ENCODE data around the gene PPP3CA. TPM values are rescaled to one million over a fixed set of nuclear protein-coding genes. Genes with fewer than 3 reads are reported as not detected.
"Not testable (repeated sequence)": the region's sequence is repeated elsewhere in the genome, so short reads cannot be mapped to it uniquely, and the experiment has no call there.

The PPP3CA gene
- total RNA-seq, 1 donor from 2014 or later = 16.7 TPM

GRCh38 chr4:101135371-101136010 is 211.8 kb downstream of the PPP3CA start:
- peaks cover 17% of the 10 kb centered on the region for H3K9me3 ChIP-seq (replicated peaks)
- TF ChIP-seq, protein P1, sequence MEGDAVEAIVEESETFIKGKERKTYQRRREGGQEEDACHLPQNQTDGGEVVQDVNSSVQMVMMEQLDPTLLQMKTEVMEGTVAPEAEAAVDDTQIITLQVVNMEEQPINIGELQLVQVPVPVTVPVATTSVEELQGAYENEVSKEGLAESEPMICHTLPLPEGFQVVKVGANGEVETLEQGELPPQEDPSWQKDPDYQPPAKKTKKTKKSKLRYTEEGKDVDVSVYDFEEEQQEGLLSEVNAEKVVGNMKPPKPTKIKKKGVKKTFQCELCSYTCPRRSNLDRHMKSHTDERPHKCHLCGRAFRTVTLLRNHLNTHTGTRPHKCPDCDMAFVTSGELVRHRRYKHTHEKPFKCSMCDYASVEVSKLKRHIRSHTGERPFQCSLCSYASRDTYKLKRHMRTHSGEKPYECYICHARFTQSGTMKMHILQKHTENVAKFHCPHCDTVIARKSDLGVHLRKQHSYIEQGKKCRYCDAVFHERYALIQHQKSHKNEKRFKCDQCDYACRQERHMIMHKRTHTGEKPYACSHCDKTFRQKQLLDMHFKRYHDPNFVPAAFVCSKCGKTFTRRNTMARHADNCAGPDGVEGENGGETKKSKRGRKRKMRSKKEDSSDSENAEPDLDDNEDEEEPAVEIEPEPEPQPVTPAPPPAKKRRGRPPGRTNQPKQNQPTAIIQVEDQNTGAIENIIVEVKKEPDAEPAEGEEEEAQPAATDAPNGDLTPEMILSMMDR (IDR thresholded peaks at IDR 0.05; ENCODE audit: borderline replicate concordance) = no peak
- H3K27me3 ChIP-seq (ENCODE audit: low read depth) = no peaks in the 10 kb centered on the region
- no peak overlapping the region for H3K4me3 ChIP-seq
- H3K36me3 ChIP-seq = no peaks in the 10 kb centered on the region
- no peak for DNase-seq
- no peak overlapping the region for H3K27ac ChIP-seq (replicated peaks)
- intact Hi-C loops (cut with micrococcal nuclease) = no loop called here
- H3K4me1 ChIP-seq = peaks cover 4% of the 10 kb centered on the region

DNA sequence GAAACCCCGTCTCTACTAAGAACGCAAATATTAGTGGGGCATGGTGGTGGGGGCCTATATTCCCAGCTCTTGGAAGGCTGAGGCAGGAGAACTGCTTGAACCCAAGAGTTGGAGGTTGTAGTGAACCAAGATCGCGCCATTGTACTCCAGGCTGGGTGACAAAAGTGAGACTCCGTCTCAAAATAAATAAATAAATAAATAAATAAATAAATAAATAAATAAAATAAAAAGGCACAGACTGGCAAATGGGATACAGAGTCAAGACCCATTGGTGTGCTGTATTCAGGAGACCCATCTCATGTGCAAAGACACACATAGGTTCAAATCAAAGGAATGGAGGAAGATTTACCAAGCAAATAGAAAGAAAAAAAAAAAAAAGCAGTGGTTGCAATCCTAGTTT is 216.3 kb downstream of the PPP3CA start:
- H3K27ac ChIP-seq (replicated peaks); H3K4me3 ChIP-seq; H3K36me3 ChIP-seq; intact Hi-C loops (cut with micrococcal nuclease); DNase-seq; H3K27me3 ChIP-seq (ENCODE audit: low read depth): not testable (repeated sequence)
- peaks cover 17% of the 10 kb centered on the region for H3K9me3 ChIP-seq (replicated peaks)
- peaks cover 28% of the 10 kb centered on the region for H3K4me1 ChIP-seq

DNA sequence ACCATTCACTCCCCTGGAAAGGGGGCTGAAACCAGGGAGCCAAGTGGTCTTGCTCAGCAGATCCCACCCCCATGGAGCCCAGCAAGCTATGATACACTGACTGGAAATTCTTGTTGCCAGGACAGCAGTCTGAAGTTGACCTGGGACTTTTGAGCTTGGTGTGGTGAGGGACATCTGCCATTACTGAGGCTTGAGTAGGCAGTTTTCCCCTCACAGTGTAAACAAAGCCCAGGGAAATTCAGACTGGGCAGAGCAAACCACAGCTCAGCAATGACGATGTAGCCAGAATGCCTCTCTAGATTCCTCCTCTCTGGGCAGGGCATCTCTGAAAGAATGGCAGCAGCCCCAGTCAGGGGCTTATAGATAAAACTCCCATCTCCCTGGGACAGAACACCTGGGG is 218.4 kb downstream of the PPP3CA start:
- H3K4me1 ChIP-seq = peaks cover 31% of the 10 kb centered on the region
- DNase-seq; H3K36me3 ChIP-seq; H3K4me3 ChIP-seq; intact Hi-C loops (cut with micrococcal nuclease); H3K27me3 ChIP-seq (ENCODE audit: low read depth); H3K27ac ChIP-seq (replicated peaks): not testable (repeated sequence)
- peaks cover 13% of the 10 kb centered on the region for H3K9me3 ChIP-seq (replicated peaks)

- H3K4me1 ChIP-seq = peaks cover 31% of the 10 kb centered on the region
- peaks cover 9% of the 10 kb centered on the region for H3K9me3 ChIP-seq (replicated peaks)
- intact Hi-C loops (cut with micrococcal nuclease) = no loop called here
- H3K27me3 ChIP-seq (ENCODE audit: low read depth) = no peaks in the 10 kb centered on the region
- H3K36me3 ChIP-seq = no peaks in the 10 kb centered on the region
- DNase-seq = no peak
- TF ChIP-seq, protein P1 (IDR thresholded peaks at IDR 0.05; ENCODE audit: borderline replicate concordance) = no peak
- H3K27ac ChIP-seq (replicated peaks) = no peak overlapping the region
- no peak overlapping the region for H3K4me3 ChIP-seq
Measured at GRCh38 chr4:101128473-101128872, 218.9 kb downstream of the PPP3CA start.

GRCh38 chr4:101127176-101127790 is 220.0 kb downstream of the PPP3CA start:
- TF ChIP-seq, protein P1 (IDR thresholded peaks at IDR 0.05; ENCODE audit: borderline replicate concordance) = no peak
- Histone ChIP-seq H3K36me3 (no peaks in the 10 kb centered on the region), H3K4me1 (peaks cover 31% of the 10 kb centered on the region), H3K27me3 (ENCODE audit: low read depth) (no peaks in the 10 kb centered on the region), H3K4me3 (no peak overlapping the region), H3K27ac (replicated peaks) (no peak overlapping the region), H3K9me3 (replicated peaks) (peaks cover 4% of the 10 kb centered on the region)
- DNase-seq = no peak
- intact Hi-C loops (cut with micrococcal nuclease) = no loop called here

DNA sequence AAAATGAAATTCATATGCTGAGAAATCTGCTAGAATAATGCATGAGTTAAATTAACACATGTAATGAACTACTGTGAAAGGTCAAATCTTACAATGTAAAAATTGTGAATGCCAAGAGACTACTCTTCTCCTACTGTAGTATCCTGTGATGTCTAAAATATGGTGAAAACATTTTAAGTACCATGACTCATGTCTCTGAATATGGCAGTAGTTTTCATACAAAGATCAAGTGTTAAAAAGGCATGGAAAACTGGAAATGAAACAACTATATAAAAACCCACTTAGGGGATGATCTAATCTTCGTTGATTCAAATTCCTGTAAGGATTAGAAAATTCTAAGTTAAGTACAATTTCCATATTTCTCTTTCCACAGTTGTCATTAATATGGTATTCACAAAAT is 221.3 kb downstream of the PPP3CA start:
- Histone ChIP-seq H3K36me3 (no peaks in the 10 kb centered on the region), H3K9me3 (replicated peaks) (peaks cover 4% of the 10 kb centered on the region), H3K27ac (replicated peaks) (no peak overlapping the region), H3K4me1 (peaks cover 31% of the 10 kb centered on the region), H3K4me3 (no peak overlapping the region), H3K27me3 (ENCODE audit: low read depth) (no peaks in the 10 kb centered on the region)
- no peak for DNase-seq
- TF ChIP-seq, protein P1 (IDR thresholded peaks at IDR 0.05; ENCODE audit: borderline replicate concordance) = no peak
- intact Hi-C loops (cut with micrococcal nuclease) = no loop called here
